Measurements from ENCODE around the gene MUS81.

DNA sequence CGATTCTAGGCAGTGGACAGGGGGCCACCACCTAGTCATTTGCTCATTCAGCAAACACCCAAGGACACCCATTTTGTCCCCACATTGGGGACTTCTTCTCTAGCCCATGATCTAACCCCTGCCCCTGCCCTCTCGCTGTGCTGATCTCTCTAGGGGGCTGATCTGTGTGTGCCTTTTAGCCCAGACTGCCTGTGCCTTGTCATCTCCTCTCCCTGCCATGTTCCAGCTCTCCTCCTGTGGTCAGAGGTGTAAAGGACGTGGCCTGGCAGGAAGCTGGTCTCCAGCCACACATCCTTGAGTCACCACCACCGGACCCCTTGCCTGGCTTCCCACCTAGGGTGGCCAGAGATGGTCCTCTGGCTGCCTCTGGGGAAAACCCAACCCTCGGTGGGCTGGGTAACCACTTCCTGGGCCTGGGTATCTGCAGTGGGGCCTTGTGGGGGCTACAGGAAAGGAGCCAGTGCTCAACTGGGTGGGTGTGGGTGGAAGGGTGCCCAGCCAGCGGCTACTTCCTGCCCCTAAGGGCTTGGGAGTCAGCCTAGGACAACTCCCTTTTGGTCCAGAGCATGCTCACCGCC is 20.7 kb downstream of the MUS81 start:
- TF ChIP-seq, protein P1, sequence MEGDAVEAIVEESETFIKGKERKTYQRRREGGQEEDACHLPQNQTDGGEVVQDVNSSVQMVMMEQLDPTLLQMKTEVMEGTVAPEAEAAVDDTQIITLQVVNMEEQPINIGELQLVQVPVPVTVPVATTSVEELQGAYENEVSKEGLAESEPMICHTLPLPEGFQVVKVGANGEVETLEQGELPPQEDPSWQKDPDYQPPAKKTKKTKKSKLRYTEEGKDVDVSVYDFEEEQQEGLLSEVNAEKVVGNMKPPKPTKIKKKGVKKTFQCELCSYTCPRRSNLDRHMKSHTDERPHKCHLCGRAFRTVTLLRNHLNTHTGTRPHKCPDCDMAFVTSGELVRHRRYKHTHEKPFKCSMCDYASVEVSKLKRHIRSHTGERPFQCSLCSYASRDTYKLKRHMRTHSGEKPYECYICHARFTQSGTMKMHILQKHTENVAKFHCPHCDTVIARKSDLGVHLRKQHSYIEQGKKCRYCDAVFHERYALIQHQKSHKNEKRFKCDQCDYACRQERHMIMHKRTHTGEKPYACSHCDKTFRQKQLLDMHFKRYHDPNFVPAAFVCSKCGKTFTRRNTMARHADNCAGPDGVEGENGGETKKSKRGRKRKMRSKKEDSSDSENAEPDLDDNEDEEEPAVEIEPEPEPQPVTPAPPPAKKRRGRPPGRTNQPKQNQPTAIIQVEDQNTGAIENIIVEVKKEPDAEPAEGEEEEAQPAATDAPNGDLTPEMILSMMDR (IDR thresholded peaks at IDR 0.05; ENCODE audit: low read depth, low read length) = no peak
- no peak for TF ChIP-seq POLR2A (IDR thresholded peaks at IDR 0.05; ENCODE audit: extremely low read depth, insufficient read length)

All from NB4 (cell line).